ENCODE data around the gene PGLYRP2. TPM values are rescaled to one million over a fixed set of nuclear protein-coding genes. Genes with fewer than 3 reads are reported as not detected.

PGLYRP2 gene
- total RNA-seq, 1 donor from 2014 or later = not detected

DNA sequence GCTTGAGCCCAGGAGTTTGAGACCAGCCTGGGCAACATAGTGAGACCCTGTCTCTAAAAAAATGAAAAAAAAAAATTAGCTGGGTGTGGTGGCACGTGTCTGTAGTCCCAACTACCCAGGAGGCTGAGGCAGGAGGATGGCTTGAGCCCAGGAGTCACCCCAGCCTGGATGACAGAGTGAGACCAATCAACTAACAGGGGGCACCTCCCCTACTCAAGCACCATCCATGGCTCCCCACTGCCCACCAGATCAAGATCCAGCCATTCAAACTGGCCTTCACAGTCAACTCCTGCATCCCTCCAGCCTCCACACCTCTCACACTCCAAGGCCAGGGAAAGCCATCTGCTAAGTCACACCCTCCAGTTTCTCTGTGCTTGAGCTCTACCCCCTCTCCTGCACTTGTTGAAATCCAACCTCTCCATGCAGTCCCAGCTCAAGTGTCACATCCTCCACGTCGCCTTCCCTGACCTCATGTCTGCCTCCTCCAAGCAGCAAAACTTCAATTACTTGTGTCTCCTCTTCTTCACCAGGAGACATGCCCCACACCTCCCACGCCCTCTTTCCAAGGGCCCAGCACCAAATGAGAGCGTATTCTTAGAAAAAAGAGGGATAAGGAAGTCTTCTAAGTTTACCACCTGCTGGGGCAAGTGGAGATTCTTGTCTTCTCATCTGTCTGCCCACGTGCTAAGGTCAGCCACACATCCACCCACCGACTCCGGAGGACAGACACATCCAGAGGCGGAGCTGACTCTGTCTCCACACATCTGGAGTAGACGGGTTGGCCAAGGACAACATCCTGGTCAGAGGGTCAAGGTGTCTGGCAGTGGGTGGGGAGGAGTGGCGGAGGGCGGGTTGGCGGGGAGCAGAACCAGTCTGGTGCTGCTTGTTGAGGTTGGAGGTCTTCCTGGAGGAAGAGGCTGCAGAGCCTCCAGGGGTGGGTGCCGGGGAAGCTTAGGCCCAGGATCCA, 28.1 kb upstream of the PGLYRP2 start:
- Mint-ChIP-seq H3K4me1 (no peaks in the 10 kb centered on the region), H3K4me3 (no peak overlapping the region), H3K27ac (no peak overlapping the region), H3K9me3 (peaks cover 42% of the 10 kb centered on the region), H3K36me3 (peaks cover 7% of the 10 kb centered on the region), H3K27me3 (ENCODE audit: low read depth) (no peaks in the 10 kb centered on the region)
- DNase-seq (ENCODE audit: low spot score in 2 of 2, unreplicated experiment in 2 of 2) = no peak
- TF ChIP-seq, protein P1, sequence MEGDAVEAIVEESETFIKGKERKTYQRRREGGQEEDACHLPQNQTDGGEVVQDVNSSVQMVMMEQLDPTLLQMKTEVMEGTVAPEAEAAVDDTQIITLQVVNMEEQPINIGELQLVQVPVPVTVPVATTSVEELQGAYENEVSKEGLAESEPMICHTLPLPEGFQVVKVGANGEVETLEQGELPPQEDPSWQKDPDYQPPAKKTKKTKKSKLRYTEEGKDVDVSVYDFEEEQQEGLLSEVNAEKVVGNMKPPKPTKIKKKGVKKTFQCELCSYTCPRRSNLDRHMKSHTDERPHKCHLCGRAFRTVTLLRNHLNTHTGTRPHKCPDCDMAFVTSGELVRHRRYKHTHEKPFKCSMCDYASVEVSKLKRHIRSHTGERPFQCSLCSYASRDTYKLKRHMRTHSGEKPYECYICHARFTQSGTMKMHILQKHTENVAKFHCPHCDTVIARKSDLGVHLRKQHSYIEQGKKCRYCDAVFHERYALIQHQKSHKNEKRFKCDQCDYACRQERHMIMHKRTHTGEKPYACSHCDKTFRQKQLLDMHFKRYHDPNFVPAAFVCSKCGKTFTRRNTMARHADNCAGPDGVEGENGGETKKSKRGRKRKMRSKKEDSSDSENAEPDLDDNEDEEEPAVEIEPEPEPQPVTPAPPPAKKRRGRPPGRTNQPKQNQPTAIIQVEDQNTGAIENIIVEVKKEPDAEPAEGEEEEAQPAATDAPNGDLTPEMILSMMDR (IDR thresholded peaks at IDR 0.05; ENCODE audit: unreplicated experiment) = no peak

DNA sequence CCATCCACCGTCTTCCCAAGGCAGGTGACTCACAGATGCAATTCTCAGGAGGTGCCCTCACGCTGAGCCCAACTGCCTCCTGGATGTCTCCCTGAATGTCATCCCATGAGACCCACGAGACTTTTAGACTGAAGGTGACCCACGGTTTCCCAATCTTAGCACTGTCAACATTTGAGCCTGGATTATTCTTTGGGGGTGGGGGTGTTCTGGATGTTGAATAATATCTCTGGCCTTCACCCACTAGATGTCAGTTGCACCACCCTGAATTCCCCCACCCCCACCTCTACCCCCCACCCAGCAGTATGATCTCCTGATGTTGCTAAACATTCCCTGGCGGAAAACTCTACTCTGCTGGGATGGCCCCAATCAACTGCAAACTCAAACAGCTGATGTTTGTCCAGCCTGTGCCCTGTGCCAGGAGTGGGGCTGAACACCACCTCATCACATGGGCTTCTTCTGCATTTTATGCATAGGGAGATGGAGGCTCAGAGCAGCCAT, 26.8 kb upstream of the PGLYRP2 start:
- no peak for DNase-seq (ENCODE audit: low spot score in 2 of 2, unreplicated experiment in 2 of 2)
- no peaks in the 10 kb centered on the region for H3K27me3 Mint-ChIP-seq (ENCODE audit: low read depth)
- H3K9me3 Mint-ChIP-seq = peaks cover 49% of the 10 kb centered on the region
- H3K4me3 Mint-ChIP-seq = no peak overlapping the region
- peaks cover 7% of the 10 kb centered on the region for H3K36me3 Mint-ChIP-seq
- no peak overlapping the region for H3K27ac Mint-ChIP-seq
- TF ChIP-seq, protein P1 (IDR thresholded peaks at IDR 0.05; ENCODE audit: unreplicated experiment) = no peak
- H3K4me1 Mint-ChIP-seq = no peaks in the 10 kb centered on the region

DNA sequence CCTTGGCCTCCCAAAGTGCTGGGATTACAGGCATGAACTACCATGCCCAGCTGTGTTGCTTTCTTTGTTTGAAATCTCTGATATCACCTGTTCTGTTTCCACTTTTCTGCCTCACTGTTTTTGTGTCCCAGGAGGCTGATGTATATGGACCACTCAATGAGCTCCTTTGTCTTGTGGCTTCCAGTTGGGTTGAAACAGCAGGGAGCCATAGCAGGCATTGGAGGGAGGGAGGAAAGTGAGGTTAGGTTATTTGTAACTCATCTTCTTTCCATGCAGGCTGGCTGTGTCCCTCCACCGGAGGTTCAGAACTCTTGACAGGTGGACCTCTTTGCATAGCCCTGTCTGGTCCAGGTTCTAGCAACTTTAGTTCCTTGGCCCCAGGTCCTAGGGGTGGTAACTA, 23.0 kb upstream of the PGLYRP2 start:
- Mint-ChIP-seq H3K4me3 (no peak overlapping the region), H3K9me3 (peaks cover 58% of the 10 kb centered on the region), H3K36me3 (peaks cover 5% of the 10 kb centered on the region), H3K27ac (no peak overlapping the region), H3K27me3 (ENCODE audit: low read depth) (no peaks in the 10 kb centered on the region), H3K4me1 (no peaks in the 10 kb centered on the region)
- DNase-seq (ENCODE audit: low spot score in 2 of 2, unreplicated experiment in 2 of 2) = no peak
- TF ChIP-seq, protein P1 (IDR thresholded peaks at IDR 0.05; ENCODE audit: unreplicated experiment) = no peak

DNA sequence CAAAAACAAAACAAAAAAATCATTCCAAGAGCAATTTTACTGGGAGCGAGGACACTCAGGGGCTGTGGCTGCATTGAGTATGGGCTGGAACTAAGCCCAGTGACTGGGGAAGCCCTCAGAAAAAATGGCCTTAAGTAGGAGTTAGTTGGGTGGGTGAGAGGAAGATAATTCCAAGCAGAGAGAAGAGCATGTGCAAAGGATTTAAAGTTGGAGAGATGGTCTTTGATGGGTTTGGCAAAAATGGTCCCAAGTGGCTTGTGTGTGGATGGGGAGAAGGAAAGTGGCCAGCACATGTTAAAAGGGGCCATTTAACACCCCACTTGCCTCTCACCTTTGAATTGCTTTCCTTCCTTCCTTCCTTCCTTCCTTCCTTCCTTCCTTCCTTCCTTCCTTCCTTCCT, 22.3 kb upstream of the PGLYRP2 start:
- no peaks in the 10 kb centered on the region for H3K4me1 Mint-ChIP-seq
- H3K9me3 Mint-ChIP-seq = peaks cover 53% of the 10 kb centered on the region
- DNase-seq (ENCODE audit: low spot score in 2 of 2, unreplicated experiment in 2 of 2) = no peak
- TF ChIP-seq, protein P1 (IDR thresholded peaks at IDR 0.05; ENCODE audit: unreplicated experiment) = no peak
- H3K4me3 Mint-ChIP-seq = no peak overlapping the region
- no peaks in the 10 kb centered on the region for H3K27me3 Mint-ChIP-seq (ENCODE audit: low read depth)
- H3K27ac Mint-ChIP-seq = no peak overlapping the region
- peaks cover 3% of the 10 kb centered on the region for H3K36me3 Mint-ChIP-seq

DNA sequence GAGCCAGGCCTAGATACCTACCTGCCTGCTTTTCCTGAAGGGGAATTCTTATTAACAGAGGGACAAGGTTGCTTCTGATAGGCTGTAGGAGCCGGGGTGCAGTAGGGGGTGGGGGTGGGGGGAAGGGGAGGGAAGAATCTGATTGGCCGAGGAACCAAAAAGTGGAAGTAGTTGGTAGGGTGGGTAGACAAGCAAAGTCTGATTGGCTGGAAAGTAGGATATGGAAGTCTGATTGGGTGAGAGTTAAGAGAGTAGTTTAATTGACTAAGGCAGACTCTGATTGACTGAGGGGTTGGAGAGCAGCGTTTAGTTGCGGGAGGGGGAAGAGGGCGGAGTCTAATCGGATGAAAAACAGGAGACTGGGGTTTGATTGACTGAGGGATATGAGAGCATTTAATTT, 19.6 kb upstream of the PGLYRP2 start:
- H3K4me3 Mint-ChIP-seq = no peak overlapping the region
- H3K27me3 Mint-ChIP-seq (ENCODE audit: low read depth) = no peaks in the 10 kb centered on the region
- peaks cover 45% of the 10 kb centered on the region for H3K9me3 Mint-ChIP-seq
- H3K27ac Mint-ChIP-seq = no peak overlapping the region
- H3K36me3 Mint-ChIP-seq = peaks cover 2% of the 10 kb centered on the region
- no peaks in the 10 kb centered on the region for H3K4me1 Mint-ChIP-seq
- no peak for DNase-seq (ENCODE audit: low spot score in 2 of 2, unreplicated experiment in 2 of 2)
- TF ChIP-seq, protein P1 (IDR thresholded peaks at IDR 0.05; ENCODE audit: unreplicated experiment) = no peak
